SH-SY5Y (cell line): ENCODE measurements around the gene FAM170B.

Source experiments
- GATA2 ChIP-seq: IDR thresholded peaks from 2 replicates; pipeline ENCODE4 v1.6.1; 2011; ENCODE audit warnings: mild to moderate bottlenecking, low read depth, low read length
- GATA3 ChIP-seq: IDR thresholded peaks from 2 replicates; pipeline ENCODE4 v1.6.1; 2011; ENCODE audit warnings: low read depth, mild to moderate bottlenecking, low read length, moderate library complexity

- TF ChIP-seq GATA2 (no peak), GATA3 (no peak)
These were observed 14.1 kb downstream of the FAM170B start for GRCh38 chr10:49119746-49120145.
